NCI-H1694 treated with DMSO at 0.1 percent for 48 hours (cell line): ENCODE results near the gene PALLD.
"Not testable (repeated sequence)": the region's sequence is repeated elsewhere in the genome, so short reads cannot be mapped to it uniquely, and the experiment has no call there.

Source experiments
- DNase-seq: peaks from one replicate; lab custom pipeline; 2025; lab: John Stamatoyannopoulos, UW

Gene PALLD

GRCh38 chr4:168677063-168677462, 180.2 kb downstream of the PALLD start:
- no peak for DNase-seq

- no peak for DNase-seq
Measured at GRCh38 chr4:168677879-168678278, 181.0 kb downstream of the PALLD start.

- DNase-seq = no peak
Measured at GRCh38 chr4:168678751-168679366, 182.0 kb downstream of the PALLD start.

DNA sequence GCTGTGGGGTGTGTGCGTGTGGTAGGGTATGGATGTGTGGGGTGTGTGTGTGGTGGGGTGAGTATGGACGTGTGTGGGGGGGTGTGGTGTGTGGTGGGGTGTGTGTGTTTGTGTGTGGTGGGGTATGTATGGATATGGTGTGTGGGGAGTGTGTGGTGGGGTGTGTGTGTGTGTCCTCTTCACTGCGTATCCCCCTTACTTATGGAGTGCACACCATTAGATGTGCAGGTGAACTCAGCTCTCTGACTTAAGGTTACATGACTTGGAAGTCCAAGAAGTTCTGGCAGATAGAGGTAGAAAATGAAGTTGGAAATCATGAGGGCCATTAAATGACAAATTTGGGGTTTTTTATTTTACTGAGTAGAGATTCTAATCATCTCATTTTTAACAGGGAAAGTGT, 182.5 kb downstream of the PALLD start:
- no peak for DNase-seq

- DNase-seq = no peak
Measured at GRCh38 chr4:168679819-168680218, 183.0 kb downstream of the PALLD start.

GRCh38 chr4:168682898-168683500, 186.1 kb downstream of the PALLD start:
- DNase-seq = no peak

DNA sequence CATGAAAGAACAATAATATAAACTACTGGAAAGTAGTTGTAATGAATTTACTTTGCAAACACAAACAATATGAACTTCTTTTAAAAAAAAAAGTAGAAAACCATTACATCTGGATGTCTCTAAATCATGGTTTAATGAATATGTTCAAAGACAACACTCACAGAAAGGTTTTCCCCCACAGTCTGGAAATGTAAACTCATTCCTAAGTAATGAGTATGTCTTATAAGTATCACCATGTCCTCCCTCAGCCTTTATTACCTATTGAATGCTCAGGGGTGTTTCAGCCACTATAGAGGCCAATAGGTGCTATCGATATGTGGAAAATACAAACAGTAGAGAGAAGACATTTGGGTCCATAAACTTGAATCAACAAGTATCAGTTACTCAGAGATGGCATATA, 186.7 kb downstream of the PALLD start:
- no peak for DNase-seq

DNA sequence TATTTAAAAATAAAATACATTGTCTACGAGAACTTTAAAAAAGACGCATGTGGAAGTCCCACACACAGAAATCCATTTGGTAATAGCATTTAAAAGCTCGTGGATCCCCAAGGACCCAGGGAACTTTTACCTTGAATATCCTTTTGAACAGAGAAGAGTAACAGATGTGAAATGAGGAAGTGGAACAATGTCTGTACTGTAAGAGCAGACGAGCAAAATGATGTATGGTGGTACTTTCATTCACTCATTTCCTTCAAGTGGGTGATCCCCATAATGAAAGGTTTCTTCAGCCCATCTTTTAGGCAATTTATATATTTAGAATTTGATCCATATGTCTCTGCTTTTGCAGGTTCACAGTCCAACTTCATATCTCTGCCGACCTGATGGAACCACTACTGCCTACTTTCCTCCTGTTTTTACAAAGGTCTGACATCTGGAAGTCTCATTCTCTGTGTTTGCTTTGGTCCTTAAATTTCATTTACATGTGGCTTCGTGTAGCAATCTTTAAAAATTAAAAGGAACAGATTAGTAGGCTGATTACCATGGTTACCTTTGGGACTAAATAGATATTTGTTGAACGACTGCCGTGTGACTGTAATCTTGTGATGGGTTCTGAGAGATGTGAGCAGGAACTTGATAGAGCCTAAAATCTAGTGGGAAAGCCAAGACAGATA, 188.4 kb downstream of the PALLD start:
- DNase-seq = no peak

- DNase-seq = no peak
Measured at GRCh38 chr4:168688584-168688983, 191.7 kb downstream of the PALLD start.

- no peak for DNase-seq
Measured at GRCh38 chr4:168689791-168690190, 192.9 kb downstream of the PALLD start.

- no peak for DNase-seq
Measured at GRCh38 chr4:168690199-168690598, 193.3 kb downstream of the PALLD start.

- DNase-seq = no peak
Measured at GRCh38 chr4:168691631-168692369, 194.9 kb downstream of the PALLD start.

DNA sequence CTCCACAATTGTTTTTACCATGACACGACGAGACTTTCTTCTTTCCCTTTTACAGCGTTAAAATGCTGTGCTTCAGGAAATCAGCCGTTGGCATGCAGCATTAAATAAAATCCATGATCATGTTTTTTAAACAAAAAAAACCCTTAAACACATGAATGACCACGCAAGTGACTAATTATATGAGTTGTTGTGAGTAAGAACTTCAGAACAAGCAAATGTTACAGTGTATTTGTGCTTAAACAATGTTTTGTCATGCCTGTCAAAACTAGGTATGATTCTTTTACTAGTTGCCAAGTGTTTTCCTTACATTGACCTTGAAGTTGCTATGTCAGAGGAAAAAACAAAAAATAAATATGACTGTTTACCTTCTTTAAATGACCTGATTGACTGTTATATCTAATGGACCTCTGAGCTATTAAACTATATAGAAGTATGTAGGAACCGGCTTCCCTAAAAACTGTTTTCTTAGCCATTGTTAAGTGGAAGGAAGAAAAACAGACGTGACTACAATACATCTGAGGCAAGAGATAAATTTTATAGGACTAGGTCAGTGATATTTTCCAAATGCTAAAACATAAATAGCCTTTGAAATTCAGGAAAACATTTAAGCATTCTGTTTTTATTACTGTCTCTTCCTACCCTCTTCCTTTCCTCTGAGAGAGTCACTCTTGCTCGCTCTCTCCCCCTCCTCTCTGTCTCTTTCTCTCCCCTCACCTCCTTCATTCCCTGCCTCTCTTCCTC, 197.1 kb downstream of the PALLD start:
- DNase-seq = no peak

- DNase-seq = no peak
Measured at GRCh38 chr4:168694667-168695066, 197.8 kb downstream of the PALLD start.

DNA sequence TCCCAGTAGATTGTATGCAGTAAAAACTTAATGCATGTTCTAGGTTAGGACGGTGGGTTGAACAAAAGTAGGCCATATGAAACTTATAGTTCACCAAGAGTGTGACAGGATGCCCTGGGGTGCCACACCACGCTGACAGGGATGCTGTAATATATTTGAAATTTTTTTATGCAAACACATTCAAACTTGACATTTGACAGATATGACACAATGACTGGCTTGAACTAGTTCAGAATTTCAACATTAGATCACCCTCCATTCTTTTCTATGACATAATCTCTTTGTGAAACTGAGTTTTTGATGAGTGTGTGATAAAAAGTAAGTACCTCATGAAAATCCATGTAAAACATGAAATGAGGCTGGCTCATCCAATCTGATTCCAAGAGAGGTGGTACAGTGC, 198.4 kb downstream of the PALLD start:
- no peak for DNase-seq

DNA sequence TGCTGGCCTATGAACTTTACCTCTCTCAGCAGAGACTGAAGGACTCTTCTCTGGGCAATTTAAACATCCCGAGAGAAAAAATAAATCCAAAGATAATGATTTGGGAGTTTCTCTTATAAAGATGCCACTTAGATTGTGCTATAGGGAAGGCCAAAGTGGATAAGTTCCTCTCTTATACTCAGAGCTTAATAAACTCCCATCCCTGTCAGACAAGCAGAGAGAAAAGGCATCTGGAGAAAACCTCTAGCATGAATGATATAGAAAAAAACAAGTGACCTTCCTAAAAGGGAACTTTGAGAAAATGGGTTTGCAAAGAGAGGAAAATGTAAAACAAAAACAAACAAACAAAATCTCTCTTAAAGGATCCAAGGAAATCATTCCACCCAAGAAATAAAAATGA, 199.4 kb downstream of the PALLD start:
- no peak for DNase-seq

DNA sequence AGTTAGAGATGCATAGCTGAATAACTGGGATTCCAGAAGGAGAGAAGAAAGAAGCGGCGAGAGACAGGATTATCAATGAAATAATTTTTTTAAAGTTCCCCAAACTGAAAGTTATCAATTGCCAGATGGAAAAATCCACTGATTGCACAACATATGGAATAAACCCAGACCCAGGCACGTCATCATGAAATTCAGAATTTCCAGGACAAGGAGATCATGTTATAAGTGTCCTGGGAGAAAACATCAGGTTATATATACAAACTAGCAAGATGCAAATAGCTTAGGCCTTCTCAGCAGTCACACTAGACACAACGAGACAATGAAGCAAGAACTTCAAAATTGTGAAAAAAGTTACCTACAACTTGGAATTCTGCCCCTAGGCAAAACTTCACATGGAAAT, 200.0 kb downstream of the PALLD start:
- DNase-seq = no peak

DNA sequence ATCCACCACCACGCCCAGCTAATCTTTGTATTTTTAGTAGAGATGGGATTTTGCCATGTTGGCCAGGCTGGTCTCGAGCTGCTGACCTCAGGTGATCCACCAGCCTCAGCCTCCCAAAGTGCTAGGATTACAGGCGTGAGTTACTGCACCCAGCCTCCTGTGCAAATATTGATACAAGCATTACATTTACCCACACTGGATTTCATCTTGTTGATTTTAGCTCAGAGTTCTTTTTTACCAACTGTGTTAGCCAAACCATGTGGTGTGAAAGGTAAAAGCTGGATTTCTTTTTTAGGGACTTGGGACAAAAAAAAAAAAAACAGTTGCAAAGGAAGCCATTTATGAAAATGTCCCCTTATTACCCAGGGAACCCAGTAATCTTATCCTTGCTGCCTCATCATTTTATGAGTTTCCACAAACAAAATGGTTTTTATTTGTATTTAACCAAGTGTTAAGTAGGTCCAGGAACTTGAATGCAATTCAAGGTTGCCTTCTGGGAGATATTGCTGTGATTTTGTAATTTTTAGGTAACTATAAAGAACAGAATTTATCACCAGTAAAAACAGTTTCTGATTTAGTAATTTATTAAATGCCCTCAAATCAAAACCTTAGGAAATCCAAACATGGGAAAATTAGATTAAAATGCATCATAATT, 202.5 kb downstream of the PALLD start:
- no peak for DNase-seq

DNA sequence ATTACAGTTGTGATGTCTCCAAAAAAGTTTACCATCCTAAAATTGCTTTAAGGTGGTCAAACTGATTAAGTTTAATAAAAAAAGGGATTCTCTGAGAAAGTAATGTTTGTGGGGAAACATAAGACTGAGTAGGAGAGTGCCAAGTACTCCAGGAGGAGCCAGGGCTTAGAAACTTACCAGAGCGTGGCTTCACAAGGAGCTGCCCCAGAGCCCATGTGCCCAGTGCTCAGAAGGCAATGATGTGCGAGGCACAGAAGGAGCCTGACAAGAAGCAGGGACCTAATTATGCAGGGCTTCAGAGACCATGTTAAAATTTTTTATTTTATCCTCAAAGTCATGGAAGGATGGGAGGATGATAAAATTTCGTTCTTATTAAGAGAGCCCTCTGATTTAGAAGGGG, 204.2 kb downstream of the PALLD start:
- no peak for DNase-seq

GRCh38 chr4:168702581-168703087, 205.8 kb downstream of the PALLD start:
- DNase-seq = not testable (repeated sequence)

DNA sequence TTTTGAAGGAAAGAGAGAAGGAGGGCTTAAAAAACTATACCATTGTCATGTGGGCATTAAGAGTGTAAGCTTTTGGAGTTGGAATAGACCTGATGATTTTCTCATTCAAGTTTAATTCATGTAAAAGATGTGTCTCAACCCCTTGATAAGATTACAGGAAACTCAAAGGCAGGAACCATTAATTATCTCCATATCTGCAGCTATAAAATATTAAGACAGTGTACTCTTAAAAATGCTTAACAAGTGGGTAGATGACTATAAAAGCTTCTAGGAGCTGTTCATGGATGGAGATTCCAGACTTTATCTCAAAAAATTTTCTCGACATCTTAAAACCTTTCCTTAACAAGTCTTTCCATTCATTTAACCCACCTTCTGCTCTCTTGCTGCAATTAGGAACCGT, 208.3 kb downstream of the PALLD start:
- no peak for DNase-seq
